Parathyroid adenoma (tissue), 2 donors: ENCODE results near the gene DNAJC10.
"Not testable (repeated sequence)": the region's sequence is repeated elsewhere in the genome, so short reads cannot be mapped to it uniquely, and the experiment has no call there.

Experiments used
- H2AFZ ChIP-seq: fragments of 300-600 bp; sonication (generic); one replicate; pipeline ENCODE4 v1.7.0; 2017; ENCODE audit warnings: antibody characterized with exemption, mild to moderate bottlenecking
- H3K27ac ChIP-seq: fragments of 300-600 bp; sonication (generic); one replicate; pipeline ENCODE4 v1.7.0; 2017
- H3K27me3 ChIP-seq: fragments of 300-600 bp; sonication (generic); one replicate; pipeline ENCODE4 v1.7.0; 2017; ENCODE audit warnings: low read length; ENCODE audit not compliant: control insufficient read depth, insufficient read depth
- H3K36me3 ChIP-seq: fragments of 300-600 bp; sonication (generic); one replicate; pipeline ENCODE4 v1.7.0; 2017; ENCODE audit warnings: low read length; ENCODE audit not compliant: control insufficient read depth, insufficient read depth
- H3K4me1 ChIP-seq: fragments of 300-600 bp; sonication (generic); one replicate; pipeline ENCODE4 v1.7.0; 2017; ENCODE audit warnings: control low read depth
- H3K4me2 ChIP-seq: fragments of 300-600 bp; sonication (generic); one replicate; pipeline ENCODE4 v1.7.0; 2017; ENCODE audit warnings: low read length
- H3K4me3 ChIP-seq: fragments of 300-600 bp; sonication (generic); one replicate; pipeline ENCODE4 v1.7.0; 2017; ENCODE audit warnings: low read depth, low read length
- H3K79me2 ChIP-seq: fragments of 300-600 bp; sonication (generic); one replicate; pipeline ENCODE4 v1.7.0; 2017; ENCODE audit warnings: control low read depth
- H3K9ac ChIP-seq: fragments of 300-600 bp; sonication (generic); one replicate; pipeline ENCODE4 v1.7.0; 2017; ENCODE audit warnings: mild to moderate bottlenecking
- H3K9me3 ChIP-seq: fragments of 300-600 bp; sonication (generic); one replicate; pipeline ENCODE4 v1.7.0; 2017; ENCODE audit warnings: low read length; ENCODE audit not compliant: control insufficient read depth
- TF ChIP-seq, protein P1 (sequence below): fragments of 300-600 bp; sonication (generic); IDR thresholded peaks from one replicate; pipeline ENCODE4 v1.7.0; 2017; ENCODE audit warnings: antibody characterized with exemption, mild to moderate bottlenecking
- donor health status: primary hyperparathyroidism.

Gene DNAJC10

GRCh38 chr2:182718459-182718858, 2.4 kb downstream of the DNAJC10 start:
- Histone ChIP-seq H3K79me2 (no peaks in the 10 kb centered on the region), H3K27ac (no peak overlapping the region), H3K9ac (no peak overlapping the region), H3K27me3 (no peaks in the 10 kb centered on the region), H3K4me2 (no peak overlapping the region), H3K4me3 (no peak overlapping the region), H3K4me1 (peaks cover 7% of the 10 kb centered on the region), H2AFZ (no peak overlapping the region), H3K9me3 (no peaks in the 10 kb centered on the region), H3K36me3 (no peaks in the 10 kb centered on the region)
- TF ChIP-seq, protein P1, sequence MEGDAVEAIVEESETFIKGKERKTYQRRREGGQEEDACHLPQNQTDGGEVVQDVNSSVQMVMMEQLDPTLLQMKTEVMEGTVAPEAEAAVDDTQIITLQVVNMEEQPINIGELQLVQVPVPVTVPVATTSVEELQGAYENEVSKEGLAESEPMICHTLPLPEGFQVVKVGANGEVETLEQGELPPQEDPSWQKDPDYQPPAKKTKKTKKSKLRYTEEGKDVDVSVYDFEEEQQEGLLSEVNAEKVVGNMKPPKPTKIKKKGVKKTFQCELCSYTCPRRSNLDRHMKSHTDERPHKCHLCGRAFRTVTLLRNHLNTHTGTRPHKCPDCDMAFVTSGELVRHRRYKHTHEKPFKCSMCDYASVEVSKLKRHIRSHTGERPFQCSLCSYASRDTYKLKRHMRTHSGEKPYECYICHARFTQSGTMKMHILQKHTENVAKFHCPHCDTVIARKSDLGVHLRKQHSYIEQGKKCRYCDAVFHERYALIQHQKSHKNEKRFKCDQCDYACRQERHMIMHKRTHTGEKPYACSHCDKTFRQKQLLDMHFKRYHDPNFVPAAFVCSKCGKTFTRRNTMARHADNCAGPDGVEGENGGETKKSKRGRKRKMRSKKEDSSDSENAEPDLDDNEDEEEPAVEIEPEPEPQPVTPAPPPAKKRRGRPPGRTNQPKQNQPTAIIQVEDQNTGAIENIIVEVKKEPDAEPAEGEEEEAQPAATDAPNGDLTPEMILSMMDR = no peak

- H3K9ac ChIP-seq, H3K79me2 ChIP-seq, H3K36me3 ChIP-seq, H2AFZ ChIP-seq, H3K4me3 ChIP-seq, H3K9me3 ChIP-seq, H3K27ac ChIP-seq, H3K4me1 ChIP-seq, H3K27me3 ChIP-seq, H3K4me2 ChIP-seq: not testable (repeated sequence)
These were observed 3.1 kb downstream of the DNAJC10 start for GRCh38 chr2:182719116-182719515.

DNA sequence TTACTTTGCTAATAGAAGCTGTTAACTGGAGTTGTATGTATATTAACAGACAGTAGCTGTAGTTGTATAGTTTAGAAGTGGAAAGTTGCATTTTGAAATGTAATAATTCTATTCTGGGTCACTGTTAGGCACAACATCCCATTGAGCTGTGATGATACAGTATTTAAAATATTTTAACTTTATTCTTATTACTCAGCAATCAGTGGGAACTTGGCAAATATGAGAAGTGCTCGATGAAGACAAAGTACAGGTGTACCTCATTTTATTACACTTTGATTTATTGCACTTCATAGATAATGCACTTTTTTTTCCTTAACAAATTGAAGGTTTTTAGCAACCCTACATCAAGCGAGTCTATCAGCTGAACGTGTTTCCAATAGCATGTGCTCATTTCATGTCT, 8.6 kb downstream of the DNAJC10 start:
- Histone ChIP-seq H2AFZ (no peak overlapping the region), H3K4me2 (no peak overlapping the region), H3K27me3 (no peaks in the 10 kb centered on the region), H3K79me2 (no peaks in the 10 kb centered on the region), H3K9ac (no peak overlapping the region), H3K36me3 (no peaks in the 10 kb centered on the region), H3K27ac (no peak overlapping the region), H3K4me3 (no peak overlapping the region), H3K4me1 (no peaks in the 10 kb centered on the region), H3K9me3 (no peaks in the 10 kb centered on the region)
- TF ChIP-seq, protein P1 = no peak

GRCh38 chr2:182726473-182726872, 10.4 kb downstream of the DNAJC10 start:
- Histone ChIP-seq H3K27me3 (no peaks in the 10 kb centered on the region), H3K79me2 (no peaks in the 10 kb centered on the region), H3K27ac (no peak overlapping the region), H3K4me2 (no peak overlapping the region), H2AFZ (no peak overlapping the region), H3K4me1 (no peaks in the 10 kb centered on the region), H3K9me3 (no peaks in the 10 kb centered on the region), H3K36me3 (no peaks in the 10 kb centered on the region), H3K9ac (no peak overlapping the region), H3K4me3 (no peak overlapping the region)
- TF ChIP-seq, protein P1 = no peak

GRCh38 chr2:182728014-182728413, 12.0 kb downstream of the DNAJC10 start:
- Histone ChIP-seq H3K27me3 (no peaks in the 10 kb centered on the region), H3K27ac (no peak overlapping the region), H3K79me2 (no peaks in the 10 kb centered on the region), H3K36me3 (no peaks in the 10 kb centered on the region), H3K9me3 (no peaks in the 10 kb centered on the region), H3K4me1 (no peaks in the 10 kb centered on the region), H3K4me3 (no peak overlapping the region), H2AFZ (no peak overlapping the region), H3K9ac (no peak overlapping the region), H3K4me2 (no peak overlapping the region)
- TF ChIP-seq, protein P1 = no peak
